ENCODE measurements around the gene TSSK3. TPM values are rescaled to one million over a fixed set of nuclear protein-coding genes. Genes with fewer than 3 reads are reported as not detected.
A peak's percentile ranks its signal among the peaks of the same experiment; 100 is the strongest.

Gene TSSK3
- total RNA-seq, 1 experiment from 2014 or later = not detected

GRCh38 chr1:32336963-32337675 lies 25.2 kb upstream of the TSSK3 start:
- Histone ChIP-seq H3K4me3 (ENCODE audit: low read length) (no peak overlapping the region), H3K9me3 (ENCODE audit: low read length) (no peaks in the 10 kb centered on the region), H3K27me3 (ENCODE audit: low read length) (no peaks in the 10 kb centered on the region), H3K9me2 (replicated peaks; ENCODE audit: low read length) (no peaks in the 10 kb centered on the region), H3K27ac (ENCODE audit: low read length) (no peak overlapping the region), H3K9ac (ENCODE audit: low read length) (no peak overlapping the region), H3K36me3 (ENCODE audit: low read depth, low read length) (peaks cover 12% of the 10 kb centered on the region), H3K4me1 (ENCODE audit: insufficient read depth, low read length) (peaks cover 63% of the 10 kb centered on the region), H3K79me2 (ENCODE audit: low read length) (peaks cover 23% of the 10 kb centered on the region), H3K4me2 (ENCODE audit: low read length) (peak overlapping the region; percentile 5; the same call in 1 of the 2 replicates), H3F3A (ENCODE audit: low read length, unreplicated experiment) (no peaks in the 10 kb centered on the region), H4K20me1 (ENCODE audit: low read length) (peaks cover 27% of the 10 kb centered on the region), H2AFZ (ENCODE audit: low read length) (no peak overlapping the region)
- ChIA-PET CTCF (no interaction called here), POLR2A (ENCODE audit: unreplicated experiment) (interaction anchor here (0.6 to 1.5 kb wide), 2 partner anchors 16 to 48 kb away, joined by 8 to 11 read pairs; no protein-coding TSS in a partner anchor)
- TF ChIP-seq CTCF (conservative IDR thresholded peaks at IDR 0.05; ENCODE audit: low read depth, low read length) (no peak), EZH2phosphoT487 (IDR thresholded peaks at IDR 0.05; ENCODE audit: borderline replicate concordance, low read length) (no peak)
- intact Hi-C loops (cut with micrococcal nuclease) = loop anchor here (1.0 kb wide), 1 partner anchor 14 kb away; no protein-coding TSS in a partner anchor
- DNase-seq (peak; percentile 40), ATAC-seq (peak; percentile 6; the same call in 1 of the 2 replicates)
- BruUV-seq (replicated peaks) = no TSS peak

GRCh38 chr1:32337855-32338636 lies 24.3 kb upstream of the TSSK3 start:
- peaks cover 55% of the 10 kb centered on the region for H3K4me1 ChIP-seq (ENCODE audit: insufficient read depth, low read length)
- TF ChIP-seq EZH2phosphoT487 (IDR thresholded peaks at IDR 0.05; ENCODE audit: borderline replicate concordance, low read length) = no peak
- no peak for TF ChIP-seq EZH2 (IDR thresholded peaks at IDR 0.05; ENCODE audit: low read length, unreplicated experiment)
- no peak for TF ChIP-seq CTCF (conservative IDR thresholded peaks at IDR 0.05; ENCODE audit: low read depth, low read length)
- POLR2A ChIA-PET (ENCODE audit: unreplicated experiment) = interaction anchor here (0.6 kb wide), 1 partner anchor 49 kb away, joined by 11 read pairs; no protein-coding TSS in a partner anchor
- no TSS peak for BruUV-seq (replicated peaks)
- no peak overlapping the region for H2AFZ ChIP-seq (ENCODE audit: low read length)
- peak overlapping the region; percentile 1; the same call in 1 of the 2 replicates for H3K4me2 ChIP-seq (ENCODE audit: low read length)
- H3K27ac ChIP-seq (ENCODE audit: low read length) = peak overlapping the region; percentile 28
- no peak overlapping the region; the same call in 1 of the 2 replicates for H3K9ac ChIP-seq (ENCODE audit: low read length)
- no peak overlapping the region for H3K4me3 ChIP-seq (ENCODE audit: low read length)
- intact Hi-C loops (cut with micrococcal nuclease) = no loop called here
- H3K9me3 ChIP-seq (ENCODE audit: low read length) = no peaks in the 10 kb centered on the region
- H3F3A ChIP-seq (ENCODE audit: low read length, unreplicated experiment) = no peaks in the 10 kb centered on the region
- peaks cover 12% of the 10 kb centered on the region for H3K36me3 ChIP-seq (ENCODE audit: low read depth, low read length)
- ATAC-seq (peak; percentile 8; the same call in 1 of the 2 replicates), DNase-seq (peak; percentile 39)
- peaks cover 23% of the 10 kb centered on the region for H3K79me2 ChIP-seq (ENCODE audit: low read length)
- peaks cover 20% of the 10 kb centered on the region for H4K20me1 ChIP-seq (ENCODE audit: low read length)
- CTCF ChIA-PET = no interaction called here
- no peaks in the 10 kb centered on the region for H3K27me3 ChIP-seq (ENCODE audit: low read length)
- no peaks in the 10 kb centered on the region for H3K9me2 ChIP-seq (replicated peaks; ENCODE audit: low read length)
